Peyer's patch (tissue), 4 donors: ENCODE data around the gene MICAL3.
"Not testable (repeated sequence)": the region's sequence is repeated elsewhere in the genome, so short reads cannot be mapped to it uniquely, and the experiment has no call there.

ENCODE experiments used
- CTCF ChIP-seq, 6 experiments: fragments of 450-650 bp in 4 of 6; fragments of 200-600 bp in 2 of 6; sonication (generic) in 1 of 6; IDR thresholded peaks; one replicate each; pipeline ENCODE4 v1.5.1; 2017 to 2019; ENCODE audit warnings: antibody characterized with exemption in 6 of 6, mild to moderate bottlenecking in 3 of 6, moderate library complexity in 1 of 6
- POLR2A ChIP-seq, 2 donors: fragments of 450-650 bp; IDR thresholded peaks; one replicate each; pipeline ENCODE4 v1.5.1; 2017; ENCODE audit warnings: antibody characterized with exemption in 2 of 2, mild to moderate bottlenecking in 2 of 2, moderate library complexity in 2 of 2

DNA sequence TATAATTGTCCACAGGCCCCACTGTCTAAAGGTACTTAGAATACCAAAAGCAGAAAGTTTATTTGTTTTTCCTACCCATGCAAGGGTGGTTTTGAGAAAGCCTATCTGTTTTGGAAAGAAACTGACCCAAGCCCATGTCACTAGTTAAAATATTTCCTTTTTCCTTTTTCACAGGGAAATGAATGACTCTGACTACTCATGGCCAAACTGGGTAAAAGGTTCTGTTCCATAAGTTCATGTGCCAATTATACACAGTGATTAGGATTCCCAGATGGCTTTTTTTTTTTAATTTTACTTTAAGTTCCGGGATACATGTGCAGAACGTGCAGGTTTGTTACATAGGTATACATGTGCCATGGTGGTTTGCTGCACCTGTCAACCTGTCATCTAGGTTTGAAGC lies 31.4 kb downstream of the MICAL3 start:
- not testable (repeated sequence) for TF ChIP-seq CTCF, POLR2A (IDR thresholded peaks at IDR 0.05)
